DMS153 treated with DMSO at 0.1 percent for 48 hours (cell line): ENCODE data around the gene CX3CR1.

ENCODE experiments used
- DNase-seq: peaks from one replicate; lab custom pipeline; 2025; ENCODE audit not compliant: unreplicated experiment; lab: John Stamatoyannopoulos, UW

CX3CR1 gene

GRCh38 chr3:39224288-39224687 lies 55.5 kb downstream of the CX3CR1 start:
- DNase-seq: no peak

DNA sequence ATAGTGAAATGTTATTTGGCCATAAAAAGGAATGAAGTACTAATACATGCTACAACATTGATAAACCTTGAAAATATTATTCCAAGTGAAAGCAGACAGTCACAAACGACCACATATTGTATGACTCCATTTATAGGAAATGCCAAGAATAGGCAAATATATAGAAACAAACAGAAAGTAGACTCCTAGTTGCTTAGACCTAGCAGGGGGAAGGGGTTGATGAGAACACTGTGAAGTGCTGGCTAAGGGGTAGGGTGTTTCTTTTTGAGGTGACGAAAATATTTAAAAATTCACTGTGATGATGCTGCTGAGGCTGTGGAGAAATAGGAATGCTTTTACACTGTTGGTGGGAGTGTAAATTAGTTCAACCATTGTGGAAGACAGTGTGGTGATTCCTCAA lies 56.9 kb downstream of the CX3CR1 start:
- DNase-seq: no peak

DNA sequence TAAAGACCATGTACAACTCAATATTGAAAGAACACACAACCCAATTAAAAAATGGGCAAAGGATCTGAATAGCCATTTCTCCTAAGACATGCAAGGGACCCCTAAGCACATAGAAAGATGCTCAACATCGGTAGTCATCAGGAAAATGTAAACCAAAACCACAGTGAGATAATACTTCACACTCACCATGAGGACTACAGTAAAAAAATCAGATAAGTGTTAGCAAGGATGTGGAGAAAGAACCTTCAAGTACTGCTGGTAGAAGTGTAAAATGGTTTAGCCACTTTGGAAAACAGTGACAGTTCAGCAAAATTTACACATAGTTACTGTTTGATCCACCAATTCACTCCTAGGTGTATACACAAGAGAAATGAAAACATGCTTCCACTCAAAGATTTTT lies 57.4 kb downstream of the CX3CR1 start:
- DNase-seq: no peak

DNA sequence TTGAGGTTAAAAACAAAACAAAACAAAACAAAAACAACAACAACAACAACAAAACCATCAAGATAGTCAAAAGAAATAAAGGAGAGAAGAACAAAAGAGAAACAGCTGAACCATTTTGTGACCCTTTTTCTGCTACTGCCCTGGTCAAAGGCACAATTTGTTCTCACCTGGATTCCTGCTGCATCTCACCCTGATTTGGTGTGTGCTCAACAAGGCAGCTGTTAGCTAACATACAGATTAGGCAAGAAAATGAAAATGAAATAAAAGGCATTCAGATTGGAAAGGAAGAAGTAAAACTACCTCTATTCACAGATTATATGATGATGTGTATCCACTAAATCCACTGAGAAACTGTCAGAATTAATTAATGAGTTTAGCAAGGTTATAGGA lies 58.7 kb downstream of the CX3CR1 start:
- DNase-seq: no peak

DNA sequence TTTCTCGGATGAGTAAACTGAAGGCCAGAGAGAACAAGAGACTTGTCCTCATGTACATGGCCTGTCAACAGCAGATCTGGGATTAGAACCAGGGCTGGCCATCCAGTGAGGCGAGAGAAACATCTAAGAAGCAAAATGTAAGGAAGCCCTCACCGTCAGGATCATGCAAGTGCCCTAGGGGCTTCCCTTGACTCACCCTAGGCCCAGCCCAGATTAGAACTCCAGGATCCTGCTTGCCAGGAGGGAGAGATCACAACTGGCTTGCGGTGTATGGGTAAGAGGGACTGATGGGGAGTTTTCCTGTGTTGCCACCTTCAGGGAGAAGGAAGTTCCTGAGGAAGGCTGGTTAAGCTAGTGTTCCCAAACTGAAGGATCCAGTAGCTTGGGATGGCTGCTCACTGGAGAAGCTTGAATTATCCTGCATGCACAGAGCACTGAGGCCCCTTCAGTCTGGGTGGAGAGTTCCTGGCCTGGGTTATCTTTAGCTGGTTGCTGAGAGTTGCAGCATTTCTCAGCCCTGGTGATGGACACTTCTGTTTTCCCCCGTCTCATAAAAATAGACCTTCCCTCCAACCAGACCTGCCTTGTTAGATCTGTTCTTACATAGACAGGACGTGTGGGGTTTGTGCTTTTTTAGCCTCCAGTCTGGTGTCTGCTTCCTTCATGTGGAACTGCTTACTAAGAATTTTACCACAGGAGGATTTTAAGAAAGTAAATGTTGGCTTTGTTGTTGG lies 59.3 kb downstream of the CX3CR1 start:
- DNase-seq: no peak

GRCh38 chr3:39219702-39220101 lies 60.1 kb downstream of the CX3CR1 start:
- DNase-seq: no peak

DNA sequence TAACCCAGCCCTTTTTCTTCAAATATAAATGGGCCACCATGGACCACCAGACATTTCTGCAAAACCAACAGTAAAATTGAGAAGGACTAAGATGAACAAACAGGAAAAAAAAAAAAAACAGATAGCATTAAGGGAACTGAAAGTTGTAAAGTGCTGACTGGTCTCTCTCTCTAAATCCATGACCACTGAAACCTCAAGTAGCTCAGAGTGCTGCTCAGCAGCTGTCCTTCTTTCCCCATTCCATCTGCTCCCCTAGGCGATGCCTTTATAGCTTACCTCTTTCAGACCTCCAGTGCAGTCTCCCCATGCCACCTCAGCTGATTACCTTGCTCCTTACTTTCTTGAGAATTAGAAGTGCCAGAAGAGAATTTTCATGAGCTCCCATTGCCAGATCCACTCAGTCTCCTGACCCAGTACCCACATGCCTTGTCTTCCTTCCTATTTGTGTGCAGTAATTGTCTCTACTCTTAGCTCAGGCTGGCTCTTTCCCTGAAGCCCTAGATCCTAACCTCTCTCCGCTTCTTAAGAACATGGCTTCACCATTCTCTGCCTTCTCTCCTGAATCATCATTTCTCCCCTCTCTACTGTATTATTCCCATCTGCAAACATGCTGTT lies 63.6 kb downstream of the CX3CR1 start:
- no peak for DNase-seq

GRCh38 chr3:39213613-39214012 lies 66.2 kb downstream of the CX3CR1 start:
- DNase-seq: no peak
